Natural killer cell (primary cell): ENCODE data around the gene S100A12. TPM values are rescaled to one million over a fixed set of nuclear protein-coding genes. Genes with fewer than 3 reads are reported as not detected.

Source experiments
- ATAC-seq, 3 donors: fragments of 150-1000 bp in 2 of 3; fragments of 200-7000 bp in 1 of 3; cut with Tn5 transposase; 1 replicate in 1 of 3; 2 replicates in 2 of 3; pipeline ENCODE4 v1.10.0; 2021; ENCODE audit warnings: mild to moderate bottlenecking in 2 of 3, moderate library complexity in 2 of 3
- DNase-seq, 2 donors: peaks; one replicate each; pipeline versions ENCODE4 v3.0.0 to v3.0.0-alpha.2; 2013 to 2021; ENCODE audit warnings: mixed read lengths in 1 of 2
- H3K27ac ChIP-seq: one replicate; pipeline ENCODE4 v1.5.1; 2013; ENCODE audit warnings: mild to moderate bottlenecking, low read length
- H3K27me3 ChIP-seq: one replicate; pipeline ENCODE4 v1.6.1; 2013; ENCODE audit warnings: low read length; ENCODE audit not compliant: control insufficient read depth, insufficient read depth
- H3K36me3 ChIP-seq: one replicate; pipeline ENCODE4 v1.6.1; 2013; ENCODE audit warnings: low read length; ENCODE audit not compliant: control insufficient read depth, insufficient read depth
- H3K4me1 ChIP-seq: one replicate; pipeline ENCODE4 v1.6.1; 2013; ENCODE audit warnings: low read length; ENCODE audit not compliant: control insufficient read depth, insufficient read depth
- H3K4me3 ChIP-seq: one replicate; pipeline ENCODE4 v1.5.1; 2013; ENCODE audit warnings: low read length
- H3K9me3 ChIP-seq: one replicate; pipeline ENCODE4 v1.6.1; 2013; ENCODE audit warnings: low read length; ENCODE audit not compliant: control insufficient read depth, insufficient read depth
- H3K27ac Mint-ChIP-seq, 2 donors: one replicate each; pipeline ENCODE4 v1.8.0; 2022; ENCODE audit warnings: mild to moderate bottlenecking in 2 of 2, mixed read lengths in 2 of 2, moderate library complexity in 1 of 2
- H3K27me3 Mint-ChIP-seq, 2 donors: one replicate each; pipeline ENCODE4 v1.8.0; 2022; ENCODE audit warnings: low read depth in 2 of 2, mixed read lengths in 2 of 2
- H3K36me3 Mint-ChIP-seq: one replicate; pipeline ENCODE4 v1.8.0; 2022; ENCODE audit warnings: mixed read lengths
- H3K4me1 Mint-ChIP-seq, 2 donors: one replicate each; pipeline ENCODE4 v1.8.0; 2022; ENCODE audit warnings: mixed read lengths in 2 of 2
- H3K4me3 Mint-ChIP-seq: one replicate; pipeline ENCODE4 v1.8.0; 2022; ENCODE audit warnings: mild to moderate bottlenecking, moderate library complexity, mixed read lengths
- H3K9me3 Mint-ChIP-seq, 2 donors: one replicate each; pipeline ENCODE4 v1.8.0; 2022; ENCODE audit warnings: mixed read lengths in 2 of 2
- CTCF ChIP-seq: fragments of 200-600 bp; IDR thresholded peaks from one replicate; pipeline ENCODE4 v1.8.0; 2022; ENCODE audit warnings: antibody characterized with exemption
- WGBS: methylation state at CpG from one replicate; pipeline ENCODE4 v1.1.7; 2013; ENCODE audit warnings: missing lambda C conversion rate; ENCODE audit not compliant: insufficient coverage; 5-methylcytosine and 5-hydroxymethylcytosine counted together
- intact Hi-C: fragments of 100-400 bp; cut with micrococcal nuclease; formaldehyde crosslinking; loops from one replicate; pipeline ENCODE4 v1.14.2; 2022
- total RNA-seq, 4 donors: library from RNA; stranded (reverse); fragments of 120-200 nt in 1 of 4; gene quantifications; one replicate each; pipeline versions ENCODE4 v1.2.3 to v1.2.4, GENCODE V29; 2013 to 2022

The S100A12 gene
- total RNA-seq, 3 donors from 2014 or later (not counting 1 experiment from before 2014, with no cell fraction given) = 11.4 to 20.4 TPM; not detected in 1

DNA sequence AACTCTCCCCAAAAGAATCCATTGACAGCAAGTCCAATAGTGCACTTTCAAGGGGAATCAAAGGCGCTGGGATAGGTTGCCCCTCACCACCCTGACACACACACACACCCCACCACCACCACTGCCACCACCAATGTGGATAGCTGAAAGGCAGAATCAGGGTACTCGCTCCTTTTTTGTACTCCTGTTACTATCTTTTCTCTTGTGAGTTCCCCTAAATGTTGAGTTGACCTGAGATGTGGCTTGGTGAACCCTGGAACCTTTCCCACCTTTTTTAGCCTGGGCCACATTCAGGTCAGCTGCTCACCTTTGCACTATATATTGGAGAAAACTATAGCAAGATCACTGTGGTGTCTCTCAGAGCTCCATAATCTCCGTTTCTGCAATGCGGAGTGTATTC is 11.6 kb upstream of the S100A12 start:
- Histone ChIP-seq H3K4me3 (no peak overlapping the region), H3K27me3 (no peaks in the 10 kb centered on the region), H3K4me1 (no peaks in the 10 kb centered on the region), H3K36me3 (no peaks in the 10 kb centered on the region), H3K27ac (no peak overlapping the region), H3K9me3 (no peaks in the 10 kb centered on the region)
- no peak for TF ChIP-seq CTCF
- intact Hi-C loops = no loop called here
- Mint-ChIP-seq H3K27ac (no peak overlapping the region), H3K36me3 (no peaks in the 10 kb centered on the region), H3K4me3 (no peak overlapping the region), H3K27me3 (peaks cover 14 to 22% of the 10 kb centered on the region in 2 donors), H3K4me1 (no peaks in the 10 kb centered on the region), H3K9me3 (no peaks in the 10 kb centered on the region)
- WGBS = 89% methylated on average over 4 of the region's 4 CpGs
- ATAC-seq = no peak
- DNase-seq = no peak

DNA sequence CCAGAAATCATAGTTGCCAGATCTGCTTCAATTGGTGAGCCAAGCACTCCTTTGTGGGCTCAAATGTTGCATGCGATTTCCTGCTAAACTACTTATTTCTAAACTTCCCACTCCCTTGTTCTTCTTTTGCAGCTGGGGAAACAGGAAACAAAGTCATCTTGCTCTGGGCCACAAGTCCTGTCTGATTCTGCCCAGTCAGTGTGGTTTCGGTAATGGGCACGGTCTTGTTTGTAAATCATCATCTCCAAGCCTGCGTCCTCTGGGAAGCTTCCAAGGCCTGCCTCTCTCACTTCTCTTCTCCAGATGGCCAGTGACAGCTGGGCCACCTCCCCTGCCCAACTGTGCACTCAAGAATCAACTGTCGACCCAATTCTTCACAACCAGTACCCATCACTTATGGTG is 11.1 kb upstream of the S100A12 start:
- Mint-ChIP-seq H3K36me3 (no peaks in the 10 kb centered on the region), H3K9me3 (peaks cover 0 to 2% of the 10 kb centered on the region in 2 donors), H3K4me3 (no peak overlapping the region), H3K27me3 (peaks cover 14 to 25% of the 10 kb centered on the region in 2 donors), H3K27ac (no peak overlapping the region), H3K4me1 (no peaks in the 10 kb centered on the region)
- Histone ChIP-seq H3K4me3 (no peak overlapping the region), H3K9me3 (no peaks in the 10 kb centered on the region), H3K27me3 (no peaks in the 10 kb centered on the region), H3K36me3 (no peaks in the 10 kb centered on the region), H3K27ac (no peak overlapping the region), H3K4me1 (no peaks in the 10 kb centered on the region)
- intact Hi-C loops = no loop called here
- TF ChIP-seq CTCF = no peak
- WGBS = 12% methylated on average over 5 of the region's 5 CpGs
- DNase-seq (no peak), ATAC-seq (peak in 1 of 3 donors; percentile 67)

DNA sequence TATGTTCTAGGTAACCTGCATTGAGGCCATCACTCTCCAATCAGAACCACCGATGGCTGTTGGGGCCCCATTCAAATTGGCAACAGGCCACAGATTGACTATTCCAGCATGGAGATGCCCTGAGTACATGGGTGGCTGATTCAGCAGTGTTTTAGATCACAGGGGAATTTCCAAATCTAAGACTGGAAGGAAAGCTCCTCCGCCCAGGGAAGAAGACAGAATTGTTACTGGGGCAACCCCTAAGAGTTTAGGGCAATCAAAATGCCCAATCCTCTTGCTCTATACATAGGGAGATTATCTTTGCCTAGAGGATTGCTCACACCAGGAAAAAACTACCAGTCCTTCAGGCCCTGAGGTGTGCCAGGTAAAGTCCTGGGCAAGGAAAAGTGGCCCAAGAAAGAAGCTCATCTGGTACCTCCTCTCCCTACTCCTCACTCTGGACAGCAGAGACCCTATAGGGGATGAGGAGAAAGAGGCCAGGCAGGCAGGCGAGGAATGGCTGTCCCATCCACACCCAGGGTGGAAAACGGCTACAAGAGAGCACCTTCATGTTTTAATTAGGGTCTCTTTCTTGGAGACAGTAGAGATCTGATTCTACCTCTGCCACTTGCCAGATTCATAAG is 9.6 kb upstream of the S100A12 start:
- no peak overlapping the region for H3K4me3 Mint-ChIP-seq
- H3K9me3 Mint-ChIP-seq = peaks cover 0 to 7% of the 10 kb centered on the region in 2 donors
- no peak for TF ChIP-seq CTCF
- ATAC-seq = no peak
- H3K4me1 Mint-ChIP-seq = no peaks in the 10 kb centered on the region
- intact Hi-C loops = no loop called here
- H3K36me3 ChIP-seq = no peaks in the 10 kb centered on the region
- H3K27ac ChIP-seq = no peak overlapping the region
- H3K4me3 ChIP-seq = no peak overlapping the region
- no peaks in the 10 kb centered on the region for H3K9me3 ChIP-seq
- no peaks in the 10 kb centered on the region for H3K36me3 Mint-ChIP-seq
- DNase-seq = no peak
- 91% methylated on average over 4 of the region's 4 CpGs for WGBS
- H3K27me3 ChIP-seq = no peaks in the 10 kb centered on the region
- no peaks in the 10 kb centered on the region for H3K4me1 ChIP-seq
- H3K27me3 Mint-ChIP-seq = peaks cover 10 to 32% of the 10 kb centered on the region in 2 donors
- no peak overlapping the region for H3K27ac Mint-ChIP-seq

GRCh38 chr1:153380711-153381110 is 5.3 kb upstream of the S100A12 start:
- Mint-ChIP-seq H3K4me3 (no peak overlapping the region), H3K36me3 (no peaks in the 10 kb centered on the region), H3K9me3 (peaks cover 0 to 7% of the 10 kb centered on the region in 2 donors), H3K27ac (no peak overlapping the region), H3K4me1 (no peaks in the 10 kb centered on the region), H3K27me3 (peaks cover 8 to 21% of the 10 kb centered on the region in 2 donors)
- H3K9me3 ChIP-seq = no peaks in the 10 kb centered on the region
- 96% methylated on average over 20 of the region's 23 CpGs for WGBS
- no peaks in the 10 kb centered on the region for H3K4me1 ChIP-seq
- intact Hi-C loops = no loop called here
- H3K27ac ChIP-seq = no peak overlapping the region
- H3K36me3 ChIP-seq = no peaks in the 10 kb centered on the region
- no peak for DNase-seq
- H3K4me3 ChIP-seq = no peak overlapping the region
- no peaks in the 10 kb centered on the region for H3K27me3 ChIP-seq
- no peak for ATAC-seq
- TF ChIP-seq CTCF = no peak
